CD14-positive monocyte (primary cell): Measurements from ENCODE around the gene RSAD2. TPM values are rescaled to one million over a fixed set of nuclear protein-coding genes. Genes with fewer than 3 reads are reported as not detected.

Source experiments
- DNase-seq, 3 donors: peaks; one replicate each; pipeline ENCODE4 v3.0.0-alpha.2; 2011 to 2022
- H2AFZ ChIP-seq: 2 replicates; pipeline ENCODE4 v1.6.0; 2012; ENCODE audit warnings: mild to moderate bottlenecking, low read depth, low read length, inconsistent platforms; ENCODE audit not compliant: insufficient read depth, poor library complexity, severe bottlenecking
- H3K27ac ChIP-seq, 2 donors: 1 replicate in 1 of 2; 2 replicates in 1 of 2; pipeline ENCODE4 v1.5.1; 2012 to 2013; ENCODE audit warnings: low read length in 2 of 2, control low read depth in 1 of 2, inconsistent platforms in 1 of 2, low read depth in 1 of 2, mild to moderate bottlenecking in 1 of 2
- H3K27me3 ChIP-seq, 2 donors: one replicate each; pipeline versions ENCODE4 v1.6.0 to v1.6.1; 2011 to 2013; ENCODE audit warnings: low read length in 2 of 2; ENCODE audit not compliant: control insufficient read depth in 2 of 2, insufficient read depth in 2 of 2
- H3K36me3 ChIP-seq, 2 donors: replicated peaks in 1 of 2; 1 replicate in 1 of 2; 2 replicates in 1 of 2; pipeline versions ENCODE4 v1.5.1 to v1.6.1; 2012 to 2013; ENCODE audit warnings: low read length in 2 of 2, control low read depth in 1 of 2, inconsistent platforms in 1 of 2, mild to moderate bottlenecking in 1 of 2; ENCODE audit not compliant: insufficient read depth in 2 of 2, control insufficient read depth in 1 of 2
- H3K4me1 ChIP-seq, 2 donors: 1 replicate in 1 of 2; 2 replicates in 1 of 2; pipeline versions ENCODE4 v1.5.1 to v1.6.1; 2012 to 2013; ENCODE audit warnings: low read length in 2 of 2, control low read depth in 1 of 2, inconsistent platforms in 1 of 2, mild to moderate bottlenecking in 1 of 2, moderate library complexity in 1 of 2; ENCODE audit not compliant: insufficient read depth in 2 of 2, control insufficient read depth in 1 of 2
- H3K4me2 ChIP-seq: replicated peaks from 2 replicates; pipeline ENCODE3; 2012; ENCODE audit warnings: low read length, moderate library complexity, mild to moderate bottlenecking; ENCODE audit not compliant: poor library complexity, severe bottlenecking; ENCODE audit errors: extremely low read depth
- H3K4me3 ChIP-seq, 3 experiments: fragments of 200-600 bp in 1 of 3; sonication (generic) in 1 of 3; replicated peaks in 1 of 3; 1 replicate in 2 of 3; 2 replicates in 1 of 3; pipeline ENCODE4 v1.5.1; 2011 to 2013; ENCODE audit warnings: low read length in 3 of 3, mild to moderate bottlenecking in 3 of 3, control low read depth in 2 of 3, low read depth in 2 of 3, inconsistent platforms in 1 of 3, moderate library complexity in 1 of 3
- H3K79me2 ChIP-seq: 2 replicates; pipeline ENCODE4 v1.6.0; 2012; ENCODE audit warnings: mild to moderate bottlenecking, control low read depth, inconsistent platforms, low read length, moderate library complexity; ENCODE audit not compliant: insufficient read depth
- H3K9ac ChIP-seq: 2 replicates; pipeline ENCODE4 v1.6.0; 2017; ENCODE audit warnings: low read length, mild to moderate bottlenecking; ENCODE audit not compliant: insufficient read depth, poor library complexity, severe bottlenecking
- H3K9me3 ChIP-seq, 2 donors: replicated peaks in 1 of 2; 1 replicate in 1 of 2; 2 replicates in 1 of 2; pipeline versions ENCODE4 v1.5.1 to v1.6.1; 2012 to 2013; ENCODE audit warnings: low read length in 2 of 2, control low read depth in 1 of 2; ENCODE audit not compliant: control insufficient read depth in 1 of 2, insufficient read depth in 1 of 2
- H4K20me1 ChIP-seq: 2 replicates; pipeline ENCODE4 v1.6.0; 2012; ENCODE audit warnings: mild to moderate bottlenecking, low read length, control low read depth, moderate library complexity; ENCODE audit not compliant: insufficient read depth
- H3K27ac Mint-ChIP-seq, 7 donors: one replicate each; pipeline ENCODE4 v1.8.0; 2020; ENCODE audit warnings: mild to moderate bottlenecking in 7 of 7, mixed read lengths in 7 of 7, moderate library complexity in 6 of 7, inconsistent platforms in 2 of 7
- H3K27me3 Mint-ChIP-seq, 3 donors: one replicate each; pipeline ENCODE4 v1.8.0; 2021 to 2022; ENCODE audit warnings: low read depth in 3 of 3, mild to moderate bottlenecking in 3 of 3, mixed read lengths in 3 of 3, moderate library complexity in 3 of 3, inconsistent platforms in 1 of 3
- H3K36me3 Mint-ChIP-seq, 2 donors: one replicate each; pipeline ENCODE4 v1.8.0; 2020; ENCODE audit warnings: mixed read lengths in 2 of 2, inconsistent platforms in 1 of 2, mild to moderate bottlenecking in 1 of 2
- H3K4me1 Mint-ChIP-seq: one replicate; pipeline ENCODE4 v1.8.0; 2020; ENCODE audit warnings: mild to moderate bottlenecking, mixed read lengths
- H3K4me3 Mint-ChIP-seq, 2 donors: one replicate each; pipeline ENCODE4 v1.8.0; 2020; ENCODE audit warnings: mild to moderate bottlenecking in 2 of 2, mixed read lengths in 2 of 2, moderate library complexity in 1 of 2
- H3K9me3 Mint-ChIP-seq, 7 donors: one replicate each; pipeline ENCODE4 v1.8.0; 2020 to 2022; ENCODE audit warnings: mixed read lengths in 7 of 7, mild to moderate bottlenecking in 6 of 7, moderate library complexity in 6 of 7, inconsistent platforms in 2 of 7
- WGBS: methylation state at CpG from one replicate; pipeline ENCODE4 v1.1.5; 2013; ENCODE audit warnings: missing lambda C conversion rate; ENCODE audit not compliant: insufficient coverage; 5-methylcytosine and 5-hydroxymethylcytosine counted together
- intact Hi-C, 2 donors: fragments of 100-400 bp; cut with micrococcal nuclease; formaldehyde crosslinking; loops; one replicate each; pipeline versions ENCODE4 v1.15.0 to v1.15.1; 2023
- polyA plus RNA-seq, 3 donors: library from polyadenylated mRNA; depleted of rRNA in 1 of 3; unstranded in 2 of 3; stranded (reverse) in 1 of 3; fragments of 300-500 nt in 2 of 3; fragments of >200 nt in 1 of 3; fragmentation: Illumina TruSeq in 2 of 3; gene quantifications; 1 replicate in 2 of 3; 2 replicates in 1 of 3; pipeline ENCODE4 v1.2.3, GENCODE V29; 2012 to 2021
- TF ChIP-seq, protein P1 (sequence below): fragments of 200-600 bp; IDR thresholded peaks from one replicate; pipeline ENCODE4 v1.8.0; 2022; ENCODE audit warnings: antibody characterized with exemption, mild to moderate bottlenecking

RSAD2 gene
- polyA plus RNA-seq, 3 donors, result 6.0 to 12.6 (median 10.3) TPM

DNA sequence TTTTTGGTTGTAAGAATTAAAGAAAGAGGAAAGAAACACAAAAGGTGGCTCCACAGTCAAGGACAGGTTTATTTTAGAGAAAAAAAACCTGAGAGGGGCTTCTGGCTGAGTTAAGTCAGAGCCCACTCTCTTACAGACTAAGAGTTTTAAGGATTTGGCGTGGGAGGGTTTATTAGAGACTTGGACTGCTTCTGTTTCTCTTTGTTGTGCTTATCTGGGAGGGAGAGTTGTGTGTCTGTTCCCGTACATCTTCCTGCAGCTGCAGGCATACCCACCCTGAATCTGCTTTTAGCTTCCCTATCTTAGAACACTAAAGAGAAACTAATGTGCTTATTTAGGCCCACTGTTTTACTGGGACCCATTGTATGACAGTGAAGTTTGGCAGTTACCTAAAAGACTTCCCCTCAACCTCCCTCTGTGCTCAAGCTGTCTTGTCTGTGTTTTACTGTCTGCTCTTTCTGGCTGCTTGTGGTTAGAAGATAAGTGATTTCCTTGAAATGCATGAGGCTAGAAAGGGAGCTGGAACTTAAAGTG is 2.7 kb downstream of the RSAD2 start:
- peaks cover 0 to 4% (median 0%) of the 10 kb centered on the region in 7 donors for H3K9me3 Mint-ChIP-seq
- no peaks in the 10 kb centered on the region for H3K9me3 ChIP-seq
- H3K9ac ChIP-seq, result no peak overlapping the region
- H3K27ac ChIP-seq, result no peak overlapping the region
- H4K20me1 ChIP-seq, result no peaks in the 10 kb centered on the region
- no peak for DNase-seq
- no peak overlapping the region for H3K27ac Mint-ChIP-seq
- no peaks in the 10 kb centered on the region for H3K79me2 ChIP-seq
- intact Hi-C loops, result no loop called here
- peaks cover 32 to 39% of the 10 kb centered on the region in 2 donors for H3K4me1 ChIP-seq
- H3K27me3 ChIP-seq, result no peaks in the 10 kb centered on the region
- TF ChIP-seq, protein P1, sequence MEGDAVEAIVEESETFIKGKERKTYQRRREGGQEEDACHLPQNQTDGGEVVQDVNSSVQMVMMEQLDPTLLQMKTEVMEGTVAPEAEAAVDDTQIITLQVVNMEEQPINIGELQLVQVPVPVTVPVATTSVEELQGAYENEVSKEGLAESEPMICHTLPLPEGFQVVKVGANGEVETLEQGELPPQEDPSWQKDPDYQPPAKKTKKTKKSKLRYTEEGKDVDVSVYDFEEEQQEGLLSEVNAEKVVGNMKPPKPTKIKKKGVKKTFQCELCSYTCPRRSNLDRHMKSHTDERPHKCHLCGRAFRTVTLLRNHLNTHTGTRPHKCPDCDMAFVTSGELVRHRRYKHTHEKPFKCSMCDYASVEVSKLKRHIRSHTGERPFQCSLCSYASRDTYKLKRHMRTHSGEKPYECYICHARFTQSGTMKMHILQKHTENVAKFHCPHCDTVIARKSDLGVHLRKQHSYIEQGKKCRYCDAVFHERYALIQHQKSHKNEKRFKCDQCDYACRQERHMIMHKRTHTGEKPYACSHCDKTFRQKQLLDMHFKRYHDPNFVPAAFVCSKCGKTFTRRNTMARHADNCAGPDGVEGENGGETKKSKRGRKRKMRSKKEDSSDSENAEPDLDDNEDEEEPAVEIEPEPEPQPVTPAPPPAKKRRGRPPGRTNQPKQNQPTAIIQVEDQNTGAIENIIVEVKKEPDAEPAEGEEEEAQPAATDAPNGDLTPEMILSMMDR, result no peak
- peaks cover 40% of the 10 kb centered on the region for H3K4me1 Mint-ChIP-seq
- H3K4me3 ChIP-seq, result no peak overlapping the region
- no peak overlapping the region for H2AFZ ChIP-seq
- H3K27me3 Mint-ChIP-seq, result peaks cover 0 to 2% (median 1%) of the 10 kb centered on the region in 3 donors
- no peak overlapping the region for H3K4me2 ChIP-seq
- peaks cover 4 to 5% of the 10 kb centered on the region in 2 donors for H3K36me3 Mint-ChIP-seq
- no peaks in the 10 kb centered on the region for H3K36me3 ChIP-seq
- peak overlapping the region; percentile 48 to 74 for H3K4me3 Mint-ChIP-seq
- no CpG with 5 or more reads among the region's 2 CpGs for WGBS

DNA sequence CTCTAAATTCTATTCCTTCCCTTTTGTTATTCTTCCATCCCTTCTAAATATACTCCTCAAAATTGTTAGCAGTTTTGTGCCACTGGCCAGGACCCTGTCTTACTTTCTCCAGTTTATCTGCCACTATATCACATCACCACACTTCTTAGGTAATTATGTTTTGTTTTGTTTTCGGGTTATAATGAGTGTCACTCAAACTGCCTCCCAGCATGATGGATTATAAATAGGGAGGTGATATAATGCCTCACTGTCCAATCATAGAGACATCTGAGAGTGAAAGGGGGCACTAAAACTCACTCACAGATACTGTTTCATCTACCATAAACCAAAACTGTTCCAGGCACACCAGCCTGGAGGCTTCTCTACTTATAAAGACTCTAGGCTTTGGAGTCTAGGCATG is 3.5 kb downstream of the RSAD2 start:
- intact Hi-C loops, result no loop called here

More for the DNA sequence above, 3.5 kb downstream of the RSAD2 start:
- Histone ChIP-seq H3K4me1 (peaks cover 29 to 35% of the 10 kb centered on the region in 2 donors), H3K4me3 (no peak overlapping the region), H3K36me3 (no peaks in the 10 kb centered on the region), H4K20me1 (no peaks in the 10 kb centered on the region), H3K4me2 (no peak overlapping the region), H3K79me2 (no peaks in the 10 kb centered on the region), H3K9me3 (no peaks in the 10 kb centered on the region), H3K27me3 (no peaks in the 10 kb centered on the region), H3K27ac (no peak overlapping the region), H3K9ac (no peak overlapping the region), H2AFZ (no peak overlapping the region)
- no peak overlapping the region for H3K27ac Mint-ChIP-seq
- no CpG with 5 or more reads among the region's 1 CpG for WGBS
- H3K36me3 Mint-ChIP-seq, result peaks cover 4 to 5% of the 10 kb centered on the region in 2 donors
- H3K4me3 Mint-ChIP-seq, result peak overlapping the region in 1 of 2 donors; percentile 40
- TF ChIP-seq, protein P1, result no peak
- H3K4me1 Mint-ChIP-seq, result peaks cover 35% of the 10 kb centered on the region
- peaks cover 0 to 4% (median 0%) of the 10 kb centered on the region in 7 donors for H3K9me3 Mint-ChIP-seq
- no peak for DNase-seq
- H3K27me3 Mint-ChIP-seq, result peaks cover 0 to 2% (median 1%) of the 10 kb centered on the region in 3 donors
